Activated naive CD8-positive, alpha-beta T cell treated with anti-CD3 and anti-CD28 coated beads, Interleukin-2, amount 10 ng/mL, durations not matched to agents 7 days and 5 days (primary cell): Measurements from ENCODE around the gene CDH8. TPM values are rescaled to one million over a fixed set of nuclear protein-coding genes. Genes with fewer than 3 reads are reported as not detected.
"Not testable (repeated sequence)": the region's sequence is repeated elsewhere in the genome, so short reads cannot be mapped to it uniquely, and the experiment has no call there.

Experiments
- ATAC-seq: fragments of 150-1000 bp; cut with Tn5 transposase; one replicate; pipeline ENCODE4 v1.10.0; 2021; ENCODE audit warnings: low read depth, moderate library complexity
- POLR2A ChIA-PET: fragments of 350-600 bp; sonication (Branson Sonifier 250); formaldehyde crosslinking; loops from one replicate; lab custom pipeline; 2021; ENCODE audit warnings: antibody characterized with exemption; lab: Charles Lee
- DNase-seq: peaks from one replicate; pipeline ENCODE4 v3.0.0; 2021
- H3K27ac Mint-ChIP-seq: one replicate; pipeline ENCODE4 v1.8.0; 2022; ENCODE audit warnings: mild to moderate bottlenecking, mixed read lengths
- H3K27me3 Mint-ChIP-seq: one replicate; pipeline ENCODE4 v1.8.0; 2022; ENCODE audit warnings: mild to moderate bottlenecking, moderate library complexity, mixed read lengths
- H3K36me3 Mint-ChIP-seq: one replicate; pipeline ENCODE4 v1.8.0; 2021; ENCODE audit warnings: mild to moderate bottlenecking, mixed read lengths
- H3K4me1 Mint-ChIP-seq: one replicate; pipeline ENCODE4 v1.8.0; 2021; ENCODE audit warnings: mixed read lengths
- H3K4me3 Mint-ChIP-seq: one replicate; pipeline ENCODE4 v1.8.0; 2022; ENCODE audit warnings: mild to moderate bottlenecking, moderate library complexity, mixed read lengths
- H3K9me3 Mint-ChIP-seq: one replicate; pipeline ENCODE4 v1.8.0; 2021; ENCODE audit warnings: mixed read lengths
- total RNA-seq, 2 experiments: library from RNA; stranded (reverse); gene quantifications; one replicate each; pipeline ENCODE4 v1.2.3, GENCODE V29; 2021

Gene CDH8
- total RNA-seq, 2 experiments from 2014 or later: 0.62 TPM; not detected in 1

GRCh38 chr16:61798741-61799140, 237.5 kb downstream of the CDH8 start:
- H3K4me3 Mint-ChIP-seq: no peak overlapping the region

GRCh38 chr16:61797961-61798507, 238.2 kb downstream of the CDH8 start:
- DNase-seq (no peak), ATAC-seq (no peak)
- H3K4me1 Mint-ChIP-seq: no peaks in the 10 kb centered on the region
- no peak overlapping the region for H3K4me3 Mint-ChIP-seq
- no peaks in the 10 kb centered on the region for H3K27me3 Mint-ChIP-seq
- POLR2A ChIA-PET: no interaction called here
- H3K27ac Mint-ChIP-seq: no peak overlapping the region
- peaks cover 9% of the 10 kb centered on the region for H3K9me3 Mint-ChIP-seq
- no peaks in the 10 kb centered on the region for H3K36me3 Mint-ChIP-seq

More at GRCh38 chr16:61798741-61799140, 237.5 kb downstream of the CDH8 start:
- no peak for DNase-seq
- Mint-ChIP-seq H3K36me3 (no peaks in the 10 kb centered on the region), H3K27me3 (no peaks in the 10 kb centered on the region), H3K9me3 (peaks cover 9% of the 10 kb centered on the region), H3K27ac (no peak overlapping the region), H3K4me1 (no peaks in the 10 kb centered on the region)
- no peak for ATAC-seq
- POLR2A ChIA-PET: no interaction called here

- peaks cover 9% of the 10 kb centered on the region for H3K9me3 Mint-ChIP-seq
These were observed 238.9 kb downstream of the CDH8 start for GRCh38 chr16:61797296-61797795.

GRCh38 chr16:61792194-61792909, 243.9 kb downstream of the CDH8 start:
- POLR2A ChIA-PET: no interaction called here
- ATAC-seq (no peak), DNase-seq (no peak)
- H3K27ac Mint-ChIP-seq: no peak overlapping the region
- no peak overlapping the region for H3K4me3 Mint-ChIP-seq
- H3K9me3 Mint-ChIP-seq: peaks cover 6% of the 10 kb centered on the region
- no peaks in the 10 kb centered on the region for H3K4me1 Mint-ChIP-seq
- H3K36me3 Mint-ChIP-seq: no peaks in the 10 kb centered on the region
- H3K27me3 Mint-ChIP-seq: no peaks in the 10 kb centered on the region

More at GRCh38 chr16:61797296-61797795, 238.9 kb downstream of the CDH8 start:
- H3K27ac Mint-ChIP-seq: no peak overlapping the region
- DNase-seq (no peak), ATAC-seq (no peak)
- no peaks in the 10 kb centered on the region for H3K4me1 Mint-ChIP-seq
- no peaks in the 10 kb centered on the region for H3K36me3 Mint-ChIP-seq
- H3K27me3 Mint-ChIP-seq: no peaks in the 10 kb centered on the region
- POLR2A ChIA-PET: no interaction called here
- no peak overlapping the region for H3K4me3 Mint-ChIP-seq

GRCh38 chr16:61791464-61791863, 244.8 kb downstream of the CDH8 start:
- no peaks in the 10 kb centered on the region for H3K36me3 Mint-ChIP-seq
- no peak overlapping the region for H3K27ac Mint-ChIP-seq
- no peaks in the 10 kb centered on the region for H3K27me3 Mint-ChIP-seq
- peaks cover 5% of the 10 kb centered on the region for H3K9me3 Mint-ChIP-seq
- no peak for DNase-seq
- POLR2A ChIA-PET: no interaction called here
- no peak overlapping the region for H3K4me3 Mint-ChIP-seq
- ATAC-seq: no peak
- no peaks in the 10 kb centered on the region for H3K4me1 Mint-ChIP-seq

GRCh38 chr16:61781855-61782254, 254.4 kb downstream of the CDH8 start:
- H3K36me3 Mint-ChIP-seq, DNase-seq, ATAC-seq, H3K9me3 Mint-ChIP-seq, H3K4me3 Mint-ChIP-seq, POLR2A ChIA-PET, H3K27me3 Mint-ChIP-seq, H3K4me1 Mint-ChIP-seq, H3K27ac Mint-ChIP-seq: not testable (repeated sequence)

GRCh38 chr16:61780161-61780560, 256.1 kb downstream of the CDH8 start:
- Mint-ChIP-seq H3K27ac (no peak overlapping the region), H3K27me3 (no peaks in the 10 kb centered on the region), H3K9me3 (peaks cover 3% of the 10 kb centered on the region), H3K4me1 (no peaks in the 10 kb centered on the region), H3K4me3 (no peak overlapping the region), H3K36me3 (no peaks in the 10 kb centered on the region)
- DNase-seq: no peak
- no peak for ATAC-seq
- POLR2A ChIA-PET: no interaction called here

- Mint-ChIP-seq H3K9me3 (peaks cover 8% of the 10 kb centered on the region), H3K4me3 (no peak overlapping the region), H3K36me3 (no peaks in the 10 kb centered on the region), H3K4me1 (no peaks in the 10 kb centered on the region), H3K27me3 (no peaks in the 10 kb centered on the region), H3K27ac (no peak overlapping the region)
- ATAC-seq (no peak), DNase-seq (no peak)
- POLR2A ChIA-PET: no interaction called here
These were observed 265.9 kb downstream of the CDH8 start for GRCh38 chr16:61770301-61770700.

- H3K4me3 Mint-ChIP-seq: no peak overlapping the region
- H3K4me1 Mint-ChIP-seq: no peaks in the 10 kb centered on the region
- no peaks in the 10 kb centered on the region for H3K36me3 Mint-ChIP-seq
- peaks cover 9% of the 10 kb centered on the region for H3K9me3 Mint-ChIP-seq
- H3K27me3 Mint-ChIP-seq: no peaks in the 10 kb centered on the region
- no peak for ATAC-seq
- H3K27ac Mint-ChIP-seq: no peak overlapping the region
- POLR2A ChIA-PET: no interaction called here
- no peak for DNase-seq
These were observed 272.2 kb downstream of the CDH8 start for GRCh38 chr16:61763991-61764390.

- Mint-ChIP-seq H3K4me1 (no peaks in the 10 kb centered on the region), H3K9me3 (peaks cover 9% of the 10 kb centered on the region)
These were observed 273.2 kb downstream of the CDH8 start for GRCh38 chr16:61763013-61763412.

GRCh38 chr16:61730997-61731396, 305.2 kb downstream of the CDH8 start:
- Mint-ChIP-seq H3K9me3 (peaks cover 7% of the 10 kb centered on the region), H3K36me3 (no peaks in the 10 kb centered on the region)
- no peak for DNase-seq

More at GRCh38 chr16:61763013-61763412, 273.2 kb downstream of the CDH8 start:
- no peak overlapping the region for H3K27ac Mint-ChIP-seq
- ATAC-seq (no peak), DNase-seq (no peak)
- no peaks in the 10 kb centered on the region for H3K27me3 Mint-ChIP-seq
- POLR2A ChIA-PET: no interaction called here
- no peak overlapping the region for H3K4me3 Mint-ChIP-seq
- H3K36me3 Mint-ChIP-seq: no peaks in the 10 kb centered on the region

GRCh38 chr16:61726701-61727100, 309.5 kb downstream of the CDH8 start:
- H3K9me3 Mint-ChIP-seq: peaks cover 2% of the 10 kb centered on the region
- DNase-seq (no peak), ATAC-seq (no peak)
- H3K4me1 Mint-ChIP-seq: no peaks in the 10 kb centered on the region
- no peak overlapping the region for H3K4me3 Mint-ChIP-seq
- POLR2A ChIA-PET: no interaction called here
- H3K36me3 Mint-ChIP-seq: no peaks in the 10 kb centered on the region
- H3K27ac Mint-ChIP-seq: no peak overlapping the region
- no peaks in the 10 kb centered on the region for H3K27me3 Mint-ChIP-seq

More at GRCh38 chr16:61730997-61731396, 305.2 kb downstream of the CDH8 start:
- Mint-ChIP-seq H3K27ac (no peak overlapping the region), H3K4me3 (no peak overlapping the region), H3K27me3 (no peaks in the 10 kb centered on the region), H3K4me1 (no peaks in the 10 kb centered on the region)
- POLR2A ChIA-PET: no interaction called here
- ATAC-seq: no peak

GRCh38 chr16:61726125-61726524, 310.1 kb downstream of the CDH8 start:
- Mint-ChIP-seq H3K36me3 (no peaks in the 10 kb centered on the region), H3K27ac (no peak overlapping the region), H3K4me1 (no peaks in the 10 kb centered on the region), H3K27me3 (no peaks in the 10 kb centered on the region), H3K4me3 (no peak overlapping the region), H3K9me3 (peaks cover 2% of the 10 kb centered on the region)
- POLR2A ChIA-PET: no interaction called here
- no peak for ATAC-seq
- DNase-seq: no peak

- DNase-seq (no peak), ATAC-seq (no peak)
- POLR2A ChIA-PET: no interaction called here
- H3K4me1 Mint-ChIP-seq: no peaks in the 10 kb centered on the region
- H3K36me3 Mint-ChIP-seq: no peaks in the 10 kb centered on the region
- no peak overlapping the region for H3K4me3 Mint-ChIP-seq
- H3K27ac Mint-ChIP-seq: no peak overlapping the region
- no peaks in the 10 kb centered on the region for H3K9me3 Mint-ChIP-seq
- H3K27me3 Mint-ChIP-seq: no peaks in the 10 kb centered on the region
These were observed 314.7 kb downstream of the CDH8 start for GRCh38 chr16:61721544-61721943.
